ENCODE measurements around the gene EPHX1. TPM values are rescaled to one million over a fixed set of nuclear protein-coding genes. Genes with fewer than 3 reads are reported as not detected.
A peak's percentile ranks its signal among the peaks of the same experiment; 100 is the strongest.

EPHX1 gene
- total RNA-seq, 4 donors from 2014 or later = 28.9 to 109 (median 59.9) TPM

GRCh38 chr1:225816643-225817538 lies 7.0 kb downstream of the EPHX1 start:
- peak overlapping the region; percentile 55 to 88 (median 84) for H3K27ac ChIP-seq
- H3K9me3 ChIP-seq = no peaks in the 10 kb centered on the region
- DNase-seq = no peak
- no peak for TF ChIP-seq POLR2A (IDR thresholded peaks at IDR 0.05)
- no peak for TF ChIP-seq CTCF (IDR thresholded peaks at IDR 0.05)
- H3K27me3 ChIP-seq = no peaks in the 10 kb centered on the region
- H3K36me3 ChIP-seq = no peaks in the 10 kb centered on the region
- peaks cover 0 to 59% (median 11%) of the 10 kb centered on the region in 4 donors for H3K4me1 ChIP-seq
- no peak overlapping the region for H3K4me3 ChIP-seq

GRCh38 chr1:225817611-225818061 lies 7.7 kb downstream of the EPHX1 start:
- Histone ChIP-seq H3K36me3 (no peaks in the 10 kb centered on the region), H3K4me3 (no peak overlapping the region), H3K27ac (peak overlapping the region; percentile 55 to 88 (median 84)), H3K27me3 (no peaks in the 10 kb centered on the region), H3K4me1 (peaks cover 0 to 51% (median 11%) of the 10 kb centered on the region in 4 donors), H3K9me3 (no peaks in the 10 kb centered on the region)
- peak; percentile 23 to 88 (median 79) for DNase-seq
- TF ChIP-seq CTCF (IDR thresholded peaks at IDR 0.05) = no peak
- peak in 1 of 2 donors; percentile 20 for TF ChIP-seq POLR2A (IDR thresholded peaks at IDR 0.05)

GRCh38 chr1:225818229-225818628 lies 8.3 kb downstream of the EPHX1 start:
- no peak for DNase-seq
- peaks cover 0 to 45% (median 11%) of the 10 kb centered on the region in 4 donors for H3K4me1 ChIP-seq
- H3K27ac ChIP-seq = peak overlapping the region in 3 of 4 donors; percentile 52 to 84 (median 84)
- TF ChIP-seq POLR2A (IDR thresholded peaks at IDR 0.05) (no peak), CTCF (IDR thresholded peaks at IDR 0.05) (no peak)
- H3K9me3 ChIP-seq = no peaks in the 10 kb centered on the region
- no peaks in the 10 kb centered on the region for H3K36me3 ChIP-seq
- H3K27me3 ChIP-seq = no peaks in the 10 kb centered on the region
- no peak overlapping the region for H3K4me3 ChIP-seq

GRCh38 chr1:225819346-225820192 lies 9.6 kb downstream of the EPHX1 start:
- TF ChIP-seq CTCF (IDR thresholded peaks at IDR 0.05) = no peak
- TF ChIP-seq POLR2A (IDR thresholded peaks at IDR 0.05) = no peak
- no peak for DNase-seq
- no peak overlapping the region for H3K4me3 ChIP-seq
- H3K27me3 ChIP-seq = no peaks in the 10 kb centered on the region
- H3K4me1 ChIP-seq = peaks cover 0 to 38% (median 3%) of the 10 kb centered on the region in 4 donors
- peak overlapping the region in 2 of 4 donors; percentile 20 to 28 for H3K27ac ChIP-seq
- H3K36me3 ChIP-seq = no peaks in the 10 kb centered on the region
- no peaks in the 10 kb centered on the region for H3K9me3 ChIP-seq

- Histone ChIP-seq H3K9me3 (no peaks in the 10 kb centered on the region), H3K27ac (no peak overlapping the region), H3K36me3 (no peaks in the 10 kb centered on the region), H3K4me3 (no peak overlapping the region), H3K27me3 (no peaks in the 10 kb centered on the region), H3K4me1 (peaks cover 0 to 43% (median 2%) of the 10 kb centered on the region in 4 donors)
- TF ChIP-seq POLR2A (IDR thresholded peaks at IDR 0.05) (no peak), CTCF (IDR thresholded peaks at IDR 0.05) (no peak)
- no peak for DNase-seq
These were observed 10.7 kb downstream of the EPHX1 start for GRCh38 chr1:225820522-225821120.

Measured in Peyer's patch (tissue), 4 donors.